Smooth muscle cell (in vitro differentiated cells): Measurements from ENCODE around the gene TMEM201. TPM values are rescaled to one million over a fixed set of nuclear protein-coding genes. Genes with fewer than 3 reads are reported as not detected.

Source experiments
- DNase-seq: peaks from one replicate; lab custom pipeline; 2025; ENCODE audit not compliant: unreplicated experiment; lab: John Stamatoyannopoulos, UW
- H2AFZ ChIP-seq: fragments of 200-600 bp; sonication (generic); 2 replicates; pipeline ENCODE4 v1.6.0; 2016; ENCODE audit warnings: antibody characterized with exemption, low read depth, mild to moderate bottlenecking
- H3F3A ChIP-seq: fragments of 200-600 bp; sonication (generic); 2 replicates; pipeline ENCODE4 v1.6.0; 2017; ENCODE audit warnings: antibody characterized with exemption, low read depth
- H3K27ac ChIP-seq: fragments of 200-600 bp; sonication (generic); 2 replicates; pipeline ENCODE4 v1.5.1; 2016; ENCODE audit warnings: low read depth, mild to moderate bottlenecking
- H3K27me3 ChIP-seq: fragments of 200-600 bp; sonication (generic); 2 replicates; pipeline ENCODE4 v1.6.1; 2016; ENCODE audit warnings: low read depth, mild to moderate bottlenecking
- H3K36me3 ChIP-seq: fragments of 200-600 bp; sonication (generic); 2 replicates; pipeline ENCODE4 v1.5.1; 2016; ENCODE audit warnings: low read depth
- H3K4me1 ChIP-seq: fragments of 200-600 bp; sonication (generic); 2 replicates; pipeline ENCODE4 v1.5.1; 2016; ENCODE audit warnings: low read depth
- H3K4me2 ChIP-seq: fragments of 200-600 bp; sonication (generic); 2 replicates; pipeline ENCODE4 v1.6.0; 2016; ENCODE audit warnings: mild to moderate bottlenecking
- H3K4me3 ChIP-seq: fragments of 200-600 bp; sonication (generic); 2 replicates; pipeline ENCODE4 v1.5.1; 2016; ENCODE audit warnings: mild to moderate bottlenecking
- H3K79me2 ChIP-seq: fragments of 200-600 bp; sonication (generic); 2 replicates; pipeline ENCODE4 v1.6.0; 2016; ENCODE audit warnings: low read depth, mild to moderate bottlenecking
- H3K9ac ChIP-seq: fragments of 200-600 bp; sonication (generic); 2 replicates; pipeline ENCODE4 v1.6.0; 2016; ENCODE audit warnings: low read depth
- H3K9me3 ChIP-seq: fragments of 200-600 bp; sonication (generic); replicated peaks from 2 replicates; pipeline ENCODE4 v1.5.1; 2016; ENCODE audit warnings: low read depth
- H4K20me1 ChIP-seq: fragments of 200-600 bp; sonication (generic); 2 replicates; pipeline ENCODE4 v1.6.0; 2016; ENCODE audit warnings: low read depth
- CTCF ChIP-seq: fragments of 200-600 bp; sonication (generic); IDR thresholded peaks from 2 replicates; pipeline ENCODE4 v1.5.1; 2017; ENCODE audit warnings: borderline replicate concordance, mild to moderate bottlenecking, antibody characterized with exemption; ENCODE audit not compliant: insufficient read depth, poor library complexity, severe bottlenecking
- WGBS: methylation state at CpG from one replicate; pipeline ENCODE4 v1.1.7; 2016; ENCODE audit warnings: low lambda C conversion rate; 5-methylcytosine and 5-hydroxymethylcytosine counted together
- polyA plus RNA-seq: library from polyadenylated mRNA; unstranded; fragments of >200 nt; fragmentation: Nextera tagmentation; extraction: Ambion mirVana; gene quantifications from 2 replicates; pipeline ENCODE4 v1.2.1, GENCODE V29; 2016
- total RNA-seq: library from RNA; depleted of rRNA; stranded (reverse); fragments of >200 nt; gene quantifications from 2 replicates; pipeline ENCODE4 v1.2.3, GENCODE V29; 2014

Gene TMEM201
- total and polyA plus RNA-seq, 2 experiments from 2014 or later = 2.4 to 8.8 TPM

- H3K36me3 ChIP-seq = peaks cover 10% of the 10 kb centered on the region
- H3K9ac ChIP-seq = no peak overlapping the region
- peaks cover 22% of the 10 kb centered on the region for H3K79me2 ChIP-seq
- DNase-seq = no peak
- no peak overlapping the region for H3K27ac ChIP-seq
- no peaks in the 10 kb centered on the region for H3K4me1 ChIP-seq
- H4K20me1 ChIP-seq = peaks cover 30% of the 10 kb centered on the region
- 94% methylated on average over 4 of the region's 4 CpGs for WGBS
- H3K27me3 ChIP-seq = no peaks in the 10 kb centered on the region
- no peaks in the 10 kb centered on the region for H3F3A ChIP-seq
- H2AFZ ChIP-seq = no peak overlapping the region
- H3K9me3 ChIP-seq = no peaks in the 10 kb centered on the region
- TF ChIP-seq CTCF = no peak
- H3K4me2 ChIP-seq = no peak overlapping the region
- H3K4me3 ChIP-seq = no peak overlapping the region
These were observed 35.0 kb upstream of the TMEM201 start for GRCh38 chr1:9553736-9554144.

DNA sequence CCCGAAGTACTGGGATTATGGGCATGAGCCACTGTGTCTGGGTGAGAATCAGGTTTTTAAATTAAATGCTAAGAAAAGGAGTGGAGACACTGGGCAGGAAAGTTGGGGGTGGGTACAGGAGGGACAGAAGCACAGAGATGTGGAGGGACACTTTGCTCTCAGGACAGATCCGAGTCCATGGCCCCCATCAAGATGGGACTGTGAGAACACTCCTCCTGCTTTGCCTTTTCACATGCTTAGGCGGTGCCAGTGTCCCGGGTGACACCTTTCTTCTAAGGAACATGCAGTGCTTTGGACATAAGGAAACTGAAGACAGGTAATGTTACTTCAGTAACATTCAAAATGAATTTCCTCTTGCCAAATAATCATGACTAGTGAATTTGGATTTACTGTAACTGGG is 32.8 kb upstream of the TMEM201 start:
- H3K27ac ChIP-seq = no peak overlapping the region
- no peak for DNase-seq
- H3K27me3 ChIP-seq = no peaks in the 10 kb centered on the region
- H3K9ac ChIP-seq = no peak overlapping the region
- no peak overlapping the region for H3K4me3 ChIP-seq
- WGBS = 95% methylated on average over 4 of the region's 4 CpGs
- H2AFZ ChIP-seq = no peak overlapping the region
- no peaks in the 10 kb centered on the region for H3K4me1 ChIP-seq
- H3K36me3 ChIP-seq = peaks cover 10% of the 10 kb centered on the region
- H3K9me3 ChIP-seq = no peaks in the 10 kb centered on the region
- H4K20me1 ChIP-seq = peaks cover 20% of the 10 kb centered on the region
- H3F3A ChIP-seq = no peaks in the 10 kb centered on the region
- TF ChIP-seq CTCF = no peak
- no peak overlapping the region for H3K4me2 ChIP-seq
- peaks cover 10% of the 10 kb centered on the region for H3K79me2 ChIP-seq

- DNase-seq = no peak
- Histone ChIP-seq H3K79me2 (no peaks in the 10 kb centered on the region), H3K4me3 (no peak overlapping the region), H2AFZ (no peak overlapping the region), H3K4me1 (no peaks in the 10 kb centered on the region), H3K9me3 (no peaks in the 10 kb centered on the region), H3K4me2 (no peak overlapping the region), H3K9ac (no peak overlapping the region), H3K27ac (no peak overlapping the region), H3F3A (no peaks in the 10 kb centered on the region), H3K27me3 (no peaks in the 10 kb centered on the region), H4K20me1 (peaks cover 6% of the 10 kb centered on the region), H3K36me3 (peaks cover 10% of the 10 kb centered on the region)
- WGBS = 92% methylated on average over 5 of the region's 5 CpGs
- TF ChIP-seq CTCF = no peak
These were observed 31.1 kb upstream of the TMEM201 start for GRCh38 chr1:9557624-9558023.

GRCh38 chr1:9558271-9558945 is 30.3 kb upstream of the TMEM201 start:
- no peak overlapping the region for H3K4me2 ChIP-seq
- no peak for TF ChIP-seq CTCF

More at GRCh38 chr1:9558271-9558945, 30.3 kb upstream of the TMEM201 start:
- no peaks in the 10 kb centered on the region for H3K9me3 ChIP-seq
- H3K79me2 ChIP-seq = no peaks in the 10 kb centered on the region
- no peak overlapping the region for H3K4me3 ChIP-seq
- H3K36me3 ChIP-seq = peaks cover 10% of the 10 kb centered on the region
- H3K27ac ChIP-seq = no peak overlapping the region
- peaks cover 3% of the 10 kb centered on the region for H4K20me1 ChIP-seq
- 93% methylated on average over 6 of the region's 6 CpGs for WGBS
- no peaks in the 10 kb centered on the region for H3K4me1 ChIP-seq
- no peak overlapping the region for H2AFZ ChIP-seq
- DNase-seq = no peak
- no peaks in the 10 kb centered on the region for H3K27me3 ChIP-seq
- no peaks in the 10 kb centered on the region for H3F3A ChIP-seq
- H3K9ac ChIP-seq = no peak overlapping the region
